GM18499 (cell line): Measurements from ENCODE around the gene TSPAN5.

Experiments
- ATAC-seq: cut with Tn5 transposase; IDR thresholded peaks from one replicate; pipeline ENCODE4 v1.9.1; 2021; ENCODE audit warnings: moderate number of reproducible peaks; ENCODE audit not compliant: insufficient read depth, unreplicated experiment

TSPAN5 gene

DNA sequence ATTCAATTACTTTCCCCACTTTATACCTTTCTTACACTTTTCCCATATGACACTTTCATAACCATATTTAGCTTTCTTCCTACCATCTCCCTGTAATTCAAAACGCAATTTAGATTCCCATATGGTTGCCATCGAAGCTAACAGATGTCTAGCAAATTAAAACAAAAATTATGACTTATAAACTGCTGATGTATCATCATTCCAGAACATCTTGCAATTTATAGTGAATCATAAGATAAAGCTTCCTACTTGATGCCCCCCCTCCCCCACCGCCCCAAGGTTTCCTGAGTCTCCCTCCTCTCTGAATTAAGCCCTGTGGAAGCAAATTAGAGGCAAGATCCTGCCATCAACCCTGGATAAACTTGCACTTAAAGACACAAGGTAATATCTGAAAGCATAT, 5.4 kb downstream of the TSPAN5 start:
- ATAC-seq: no peak

- no peak for ATAC-seq
Measured at GRCh38 chr4:98648602-98649001, 9.8 kb downstream of the TSPAN5 start.

DNA sequence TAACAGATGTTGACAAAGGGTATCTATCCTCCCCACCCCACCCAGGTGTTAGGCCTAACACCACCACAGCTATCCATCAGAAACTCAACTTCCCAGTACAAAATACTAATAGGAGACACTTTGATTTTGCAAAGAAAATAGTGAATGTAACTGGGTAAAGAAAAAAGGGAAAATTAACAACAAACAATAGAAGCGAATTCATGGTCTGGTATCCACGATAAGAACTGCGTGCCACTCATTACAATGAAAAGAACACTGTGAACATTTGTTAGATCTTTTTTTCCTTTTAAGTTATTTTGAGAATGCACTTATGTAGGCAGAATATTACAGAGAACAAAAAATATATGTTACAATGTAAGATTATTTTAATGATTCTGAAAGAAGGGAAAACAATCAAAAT, 12.0 kb downstream of the TSPAN5 start:
- no peak for ATAC-seq

- no peak for ATAC-seq
Measured at GRCh38 chr4:98645527-98645926, 12.9 kb downstream of the TSPAN5 start.

GRCh38 chr4:98643755-98644154, 14.7 kb downstream of the TSPAN5 start:
- no peak for ATAC-seq

DNA sequence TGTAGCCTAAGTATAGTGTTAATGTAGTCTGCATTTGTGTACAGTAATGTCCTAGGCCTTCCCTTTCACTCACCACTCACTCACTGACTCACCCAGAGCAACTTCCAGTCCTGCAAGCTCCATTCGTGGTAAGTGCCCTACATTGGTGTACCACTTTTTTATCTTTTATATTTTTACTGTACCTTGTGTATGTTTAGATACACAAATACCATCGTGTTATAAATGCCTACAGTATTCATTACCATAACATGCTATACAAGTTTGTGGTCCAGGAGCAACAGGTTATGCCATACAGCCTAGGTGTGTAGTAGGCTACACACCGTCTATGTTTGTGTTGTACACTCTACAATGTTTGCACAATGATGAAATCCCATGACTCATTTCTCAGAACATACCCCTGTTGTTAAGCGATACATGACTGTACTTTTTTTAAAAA, 15.4 kb downstream of the TSPAN5 start:
- no peak for ATAC-seq

DNA sequence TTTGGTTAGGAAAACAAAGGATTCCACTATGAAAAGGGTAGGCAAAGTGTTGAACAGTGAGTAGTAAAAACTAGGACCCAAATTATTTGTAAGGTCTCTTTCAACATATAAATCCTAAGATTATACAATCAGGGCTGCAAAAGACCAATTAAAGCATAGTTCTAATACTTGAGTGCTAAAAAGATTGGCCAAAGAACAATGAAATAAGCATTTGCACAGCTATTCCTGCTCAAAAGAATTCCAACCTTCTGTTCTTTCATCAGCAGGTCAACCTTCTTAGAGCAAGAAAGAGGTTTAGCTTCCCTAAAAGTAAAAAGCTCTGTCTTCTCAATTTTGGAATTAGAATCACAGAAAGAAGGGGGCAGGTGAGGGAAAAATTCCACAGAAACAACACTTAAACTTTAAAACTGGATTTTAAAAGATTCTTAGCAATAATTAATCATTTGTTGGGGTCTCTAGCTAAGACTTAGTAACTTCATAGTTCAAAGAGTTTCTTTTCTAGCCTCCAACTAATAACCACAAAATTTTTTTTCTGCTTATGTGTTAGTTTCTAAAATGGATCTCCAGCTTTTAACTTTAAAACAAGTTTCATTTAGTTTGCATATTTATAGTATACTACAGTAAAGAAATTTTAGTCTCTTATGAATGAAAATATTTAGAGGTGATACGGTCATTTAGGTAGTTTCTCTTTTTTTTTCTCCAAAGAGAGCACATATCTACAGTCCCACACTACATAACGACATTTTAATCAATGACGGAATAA, 16.3 kb downstream of the TSPAN5 start:
- ATAC-seq: no peak

DNA sequence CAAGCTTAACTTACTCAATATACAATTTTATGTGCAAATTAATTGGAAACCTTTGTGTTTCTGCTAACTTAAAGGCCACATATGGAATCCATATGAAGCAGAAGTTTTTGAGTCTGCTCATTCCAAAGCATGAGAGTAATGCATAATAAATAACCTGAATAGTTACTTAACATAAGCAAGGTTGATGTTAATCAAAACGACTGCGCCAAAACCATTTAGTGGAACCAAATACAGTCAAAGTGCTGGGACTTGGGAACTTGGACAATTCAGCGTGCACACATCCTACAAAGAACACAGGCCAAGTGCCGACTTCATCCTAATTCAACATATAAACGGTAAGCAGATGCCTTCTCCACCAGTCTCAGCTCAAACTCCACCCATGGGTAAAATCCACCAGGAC, 17.0 kb downstream of the TSPAN5 start:
- ATAC-seq: no peak

DNA sequence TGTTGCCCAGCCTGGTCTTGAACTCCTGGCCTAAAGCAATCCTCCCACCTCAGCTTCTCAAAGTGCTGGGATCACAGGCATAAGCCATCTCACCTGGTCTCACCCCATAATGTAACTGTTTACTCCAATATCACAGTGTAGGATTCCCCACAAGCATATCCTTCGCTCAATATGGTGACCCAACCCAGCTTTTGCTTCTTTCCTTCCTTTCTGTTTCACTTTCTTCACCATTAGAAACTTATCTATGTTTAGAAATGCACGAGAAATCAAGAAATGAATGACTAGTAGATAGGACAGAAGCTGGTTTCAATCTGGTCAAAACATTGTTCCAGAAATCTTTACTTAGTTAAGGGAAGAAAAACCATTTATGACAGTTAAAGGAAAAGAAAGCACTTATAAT, 18.9 kb downstream of the TSPAN5 start:
- ATAC-seq: no peak

DNA sequence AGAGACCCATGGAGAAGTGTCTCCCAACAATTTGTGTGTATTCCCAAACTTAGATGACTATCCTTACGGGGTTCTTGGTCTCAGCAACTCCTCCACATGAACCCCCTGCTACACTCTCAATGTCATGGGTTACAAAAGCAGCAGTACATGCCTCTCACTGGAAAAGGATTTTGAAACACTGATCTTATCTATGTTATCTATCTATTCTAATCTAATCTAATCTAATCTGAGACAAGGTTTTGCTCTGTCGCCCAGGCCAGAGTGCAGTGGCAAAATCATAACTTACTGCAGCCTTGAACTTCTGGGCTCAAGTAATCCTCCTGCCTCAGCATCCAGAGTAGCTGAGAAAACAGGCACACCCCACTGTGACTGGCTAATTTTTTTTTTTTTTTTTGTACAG, 19.3 kb downstream of the TSPAN5 start:
- ATAC-seq: no peak

GRCh38 chr4:98638661-98639060, 19.8 kb downstream of the TSPAN5 start:
- no peak for ATAC-seq

DNA sequence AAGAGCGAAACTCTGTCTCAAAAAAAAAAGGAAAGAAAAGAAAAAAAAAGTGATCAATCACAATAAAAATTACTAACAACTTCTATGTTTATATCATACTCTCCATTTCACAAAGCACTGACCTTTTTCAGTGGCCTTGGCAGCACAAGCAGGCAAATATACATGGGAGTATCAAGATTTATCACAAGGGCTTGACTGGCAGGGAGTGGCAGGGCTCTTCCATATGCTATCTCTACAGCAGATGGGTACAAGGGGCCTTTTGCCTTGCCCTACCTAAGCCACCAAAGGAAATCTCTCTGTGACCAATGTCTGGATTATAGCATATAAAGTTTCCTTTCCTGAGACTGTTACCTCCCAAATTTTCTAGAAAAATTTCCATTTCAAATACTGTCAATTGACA, 24.4 kb downstream of the TSPAN5 start:
- no peak for ATAC-seq

- ATAC-seq: no peak
Measured at GRCh38 chr4:98633159-98633558, 25.3 kb downstream of the TSPAN5 start.

GRCh38 chr4:98632258-98632657, 26.2 kb downstream of the TSPAN5 start:
- no peak for ATAC-seq

- no peak for ATAC-seq
Measured at GRCh38 chr4:98631506-98631905, 26.9 kb downstream of the TSPAN5 start.

- no peak for ATAC-seq
Measured at GRCh38 chr4:98630737-98631454, 27.5 kb downstream of the TSPAN5 start.

DNA sequence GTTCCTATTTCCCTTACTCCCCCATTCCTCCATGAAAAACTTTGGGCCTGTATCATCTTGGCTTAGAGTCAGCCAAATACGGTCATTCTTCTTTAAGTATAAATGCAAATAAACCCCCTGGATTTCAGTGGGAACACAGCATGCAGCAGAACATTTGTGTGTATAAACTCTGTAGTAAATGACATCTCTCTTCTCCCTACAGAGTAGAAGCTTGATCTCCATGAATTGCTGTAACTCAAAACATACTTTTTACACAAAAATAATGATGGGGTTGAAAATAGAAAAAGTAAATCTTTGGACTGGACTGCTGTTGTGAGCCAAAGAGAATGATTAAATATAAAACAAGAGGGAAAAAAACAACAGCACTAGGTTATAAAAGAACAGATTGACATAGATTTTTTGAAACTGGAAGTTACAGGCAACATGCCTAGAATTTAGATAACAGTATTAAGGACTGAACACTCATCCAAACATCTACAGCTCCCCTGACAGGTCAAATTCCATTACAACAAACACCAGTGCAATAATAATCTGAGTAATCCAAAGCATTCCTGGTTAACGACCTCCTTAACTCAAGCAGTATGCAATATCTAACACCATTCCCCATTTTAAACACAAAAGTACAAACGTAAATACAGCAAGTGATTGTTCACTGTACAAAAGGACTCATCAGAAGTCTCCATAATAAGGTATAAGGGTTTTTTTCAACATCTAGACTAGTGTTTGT, 30.7 kb downstream of the TSPAN5 start:
- no peak for ATAC-seq

DNA sequence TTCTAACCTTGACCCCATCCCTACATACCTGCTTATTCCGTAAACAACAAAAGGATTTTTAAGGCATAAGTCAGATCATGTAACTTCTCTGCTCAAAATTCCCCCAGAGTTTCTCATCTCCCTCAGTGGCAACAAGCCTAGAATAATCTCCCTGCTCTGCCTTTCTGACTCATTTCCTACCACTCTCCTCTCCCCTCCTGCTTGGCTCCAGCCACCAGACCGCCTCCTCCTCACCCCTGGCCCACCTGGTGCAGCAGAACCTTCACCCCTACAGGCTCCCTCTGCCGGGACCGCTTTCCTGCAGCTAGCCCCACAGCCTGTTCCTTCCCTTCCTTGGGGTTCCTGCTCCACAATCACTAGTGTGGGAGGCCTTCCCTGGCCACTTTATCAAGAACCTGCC, 32.1 kb downstream of the TSPAN5 start:
- ATAC-seq: no peak

DNA sequence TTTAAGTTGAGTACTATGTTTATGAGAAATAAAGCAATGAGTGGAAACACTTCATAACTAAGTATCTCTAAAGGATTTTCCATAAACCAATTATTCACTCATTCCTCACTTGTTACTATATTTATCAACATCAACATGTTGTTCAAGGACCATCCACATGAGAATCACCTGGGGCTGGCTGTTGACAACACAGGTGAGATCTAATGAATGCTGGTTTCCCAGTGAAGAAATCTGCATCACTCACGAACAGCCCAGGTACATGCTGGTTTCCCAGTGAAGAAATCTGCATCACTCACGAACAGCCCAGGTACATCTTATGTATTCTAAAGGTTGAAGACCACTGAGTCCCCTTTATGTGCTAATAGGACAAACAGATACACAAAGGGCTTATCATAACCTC, 32.5 kb downstream of the TSPAN5 start:
- no peak for ATAC-seq

DNA sequence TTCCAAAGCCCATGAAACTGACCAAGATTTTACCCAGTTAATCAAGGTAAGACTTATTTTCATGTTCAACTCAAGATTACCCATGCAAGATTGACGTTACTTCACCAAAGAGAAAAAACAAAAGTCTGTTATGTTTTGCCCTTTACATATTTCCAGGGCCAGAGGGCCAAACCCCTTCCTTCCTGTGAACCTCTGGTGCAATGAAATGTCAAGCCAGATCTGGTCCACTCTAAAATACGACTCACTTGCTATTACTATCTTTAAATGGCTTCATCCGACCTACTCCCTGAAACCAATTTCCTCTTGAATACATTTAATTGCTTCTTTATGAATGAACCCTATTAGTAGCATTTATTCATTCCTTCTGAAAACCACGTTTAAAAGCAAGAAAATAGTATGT, 33.0 kb downstream of the TSPAN5 start:
- no peak for ATAC-seq

- no peak for ATAC-seq
Measured at GRCh38 chr4:98624642-98625041, 33.8 kb downstream of the TSPAN5 start.
